ENCODE data around the gene ZNF91.
"Not testable (repeated sequence)": the region's sequence is repeated elsewhere in the genome, so short reads cannot be mapped to it uniquely, and the experiment has no call there.

The ZNF91 gene

DNA sequence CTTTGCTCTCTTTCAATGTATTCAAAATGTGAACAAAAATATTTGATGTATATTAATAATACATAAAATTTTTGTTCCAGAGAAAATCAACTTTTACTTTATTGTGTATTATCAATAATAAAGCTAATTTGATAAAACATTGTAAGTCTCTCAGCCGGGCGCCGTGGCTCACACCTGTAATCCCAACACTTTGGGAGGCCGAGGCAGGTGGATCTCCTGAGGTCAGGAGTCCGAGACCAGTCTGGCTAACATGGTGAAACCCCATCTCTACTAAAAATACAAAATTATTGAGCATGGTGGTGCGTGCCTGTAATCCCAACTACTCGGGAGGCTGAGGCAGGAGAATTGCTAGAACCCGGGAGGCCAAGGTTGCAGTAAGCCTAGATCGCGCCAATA is 449 bp upstream of the ZNF91 start:
- DNase-seq (ENCODE audit: low read depth in 2 of 2, low spot score in 1 of 2): not testable (repeated sequence)

DNA sequence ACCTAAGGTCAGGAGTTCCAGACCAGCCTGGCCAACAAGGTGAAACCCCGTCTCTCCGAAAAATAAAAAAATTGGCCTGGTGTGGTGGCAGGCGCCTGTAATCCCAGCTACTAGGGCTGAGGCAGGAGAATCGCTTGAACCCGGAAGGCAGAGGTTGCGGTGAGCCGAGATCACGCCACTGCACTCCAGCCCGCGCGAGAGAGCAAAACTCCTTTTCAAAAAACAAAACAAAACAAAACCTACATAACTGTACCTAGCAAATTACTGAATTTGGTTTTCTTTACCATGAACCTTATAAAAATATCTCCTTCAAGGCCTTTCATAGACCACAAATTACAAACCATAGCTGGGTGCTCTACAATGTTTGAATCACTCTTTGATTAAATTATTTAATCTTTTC is 760 bp downstream of the ZNF91 start:
- peak in 1 of 2 donors; percentile 14 for DNase-seq (ENCODE audit: low read depth in 2 of 2, low spot score in 1 of 2)

DNA sequence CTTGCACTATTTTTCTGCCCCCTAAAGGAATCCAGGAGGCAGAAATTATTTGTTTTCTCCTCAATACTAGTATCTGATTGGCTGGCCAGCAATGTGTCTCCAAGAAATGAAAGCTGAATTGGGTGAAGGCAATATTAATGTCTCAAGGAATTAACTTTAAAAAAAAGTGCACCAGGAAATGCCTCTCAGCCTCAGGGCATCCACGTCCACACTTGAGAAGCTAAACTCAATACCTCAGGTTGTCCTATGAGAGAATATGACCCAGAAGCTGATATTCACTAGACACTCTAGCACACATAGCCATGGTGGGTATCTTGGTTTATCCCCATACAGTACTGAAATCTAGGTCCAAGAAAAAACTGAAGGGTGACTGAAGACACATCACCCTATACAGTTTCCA is 2.1 kb downstream of the ZNF91 start:
- no peak for DNase-seq (ENCODE audit: low read depth in 2 of 2, low spot score in 1 of 2)

DNA sequence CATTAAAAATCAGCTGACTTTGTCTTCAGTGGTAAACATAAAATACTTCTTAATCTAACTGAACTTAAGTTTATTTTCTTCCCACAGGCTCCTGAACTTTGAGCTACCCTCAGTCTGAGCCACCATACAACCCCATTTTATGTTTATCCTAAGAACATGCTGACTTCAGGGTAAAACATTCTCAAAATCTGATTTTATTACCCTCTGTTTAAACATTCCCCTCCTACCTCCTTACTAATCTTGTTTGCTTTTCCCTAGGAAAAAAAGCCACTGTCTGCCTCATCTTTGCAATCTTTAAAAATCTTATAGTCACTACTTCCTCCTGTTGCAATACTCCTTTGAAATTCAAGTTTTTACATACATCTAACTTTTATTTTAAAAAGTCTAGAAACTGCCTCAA is 4.0 kb downstream of the ZNF91 start:
- no peak for DNase-seq (ENCODE audit: low read depth in 2 of 2, low spot score in 1 of 2)

DNA sequence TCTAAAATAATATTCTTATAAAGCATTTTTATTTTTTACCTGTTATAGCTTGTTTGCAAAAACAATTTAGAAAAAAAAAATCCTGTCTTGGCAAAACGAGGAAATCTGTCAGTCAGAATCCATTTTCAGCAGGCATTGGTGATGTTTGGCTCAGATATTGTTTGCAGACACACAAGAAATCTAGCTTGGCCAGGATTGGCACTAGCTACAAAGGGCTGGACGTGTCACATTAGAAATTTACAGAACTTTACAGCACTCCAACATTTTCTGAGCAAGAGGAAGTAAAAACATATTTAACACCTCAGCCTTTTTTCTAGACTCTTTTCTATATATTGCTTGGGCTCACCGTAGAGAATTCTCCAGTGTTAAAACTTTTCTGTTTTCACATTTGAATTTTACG is 9.9 kb downstream of the ZNF91 start:
- DNase-seq (ENCODE audit: low read depth in 2 of 2, low spot score in 1 of 2): no peak

DNA sequence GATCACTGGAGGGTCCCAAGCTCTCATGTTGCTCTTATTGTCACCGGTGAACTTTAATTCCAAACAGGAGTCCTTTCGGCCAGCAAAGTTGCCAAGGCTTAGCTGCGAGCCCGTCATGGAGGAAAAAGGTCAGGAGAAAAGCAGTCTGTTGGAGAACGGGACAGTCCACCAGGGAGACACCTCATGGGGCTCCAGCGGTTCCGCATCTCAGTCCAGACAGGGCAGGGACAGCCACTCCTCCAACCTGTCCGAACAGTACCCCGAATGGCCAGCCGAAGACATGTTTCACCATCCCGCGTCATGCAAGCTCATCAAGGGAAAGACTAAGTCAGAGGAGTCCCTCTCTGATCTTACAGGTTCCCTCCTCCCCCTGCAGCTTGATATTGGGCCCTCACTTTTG is 10.4 kb downstream of the ZNF91 start:
- no peak for DNase-seq (ENCODE audit: low read depth in 2 of 2, low spot score in 1 of 2)

DNA sequence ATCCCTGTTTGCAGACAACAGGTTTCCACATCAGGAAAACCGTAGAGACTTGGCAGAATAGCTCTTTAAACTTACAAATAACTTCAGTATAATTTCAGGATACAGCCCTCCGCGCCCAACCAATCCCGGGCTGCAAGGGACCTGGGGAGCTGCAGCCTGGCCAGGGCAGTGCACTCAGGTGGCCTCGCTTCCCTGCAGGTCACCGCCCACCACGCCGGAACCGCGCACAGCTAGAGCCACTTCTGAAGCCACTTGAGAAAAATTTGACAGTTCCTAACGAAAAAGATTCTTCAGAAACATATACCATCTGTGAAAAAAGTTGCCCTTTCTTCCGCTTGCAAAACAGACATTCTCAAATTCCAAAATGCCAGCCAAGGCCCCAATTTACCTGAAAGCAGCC is 11.1 kb downstream of the ZNF91 start:
- DNase-seq (ENCODE audit: low read depth in 2 of 2, low spot score in 1 of 2): no peak

DNA sequence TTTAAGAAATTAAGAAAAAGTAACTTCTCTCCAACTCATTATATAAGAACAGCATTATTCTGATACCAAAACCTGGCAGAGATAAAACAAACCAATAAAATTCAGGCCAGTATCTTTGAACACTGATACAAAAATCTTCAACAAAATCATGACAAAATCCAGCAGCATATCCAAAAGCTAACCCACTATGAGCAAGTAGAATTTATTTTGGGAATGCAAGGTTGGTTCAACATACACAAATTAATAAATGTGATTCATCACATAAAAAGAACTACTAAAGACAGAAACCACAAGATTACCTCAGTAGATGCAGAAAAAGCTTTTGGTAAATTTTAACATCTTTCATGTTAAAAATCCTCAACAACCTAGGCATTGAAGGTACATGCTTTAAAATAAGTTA is 12.3 kb downstream of the ZNF91 start:
- no peak for DNase-seq (ENCODE audit: low read depth in 2 of 2, low spot score in 1 of 2)

DNA sequence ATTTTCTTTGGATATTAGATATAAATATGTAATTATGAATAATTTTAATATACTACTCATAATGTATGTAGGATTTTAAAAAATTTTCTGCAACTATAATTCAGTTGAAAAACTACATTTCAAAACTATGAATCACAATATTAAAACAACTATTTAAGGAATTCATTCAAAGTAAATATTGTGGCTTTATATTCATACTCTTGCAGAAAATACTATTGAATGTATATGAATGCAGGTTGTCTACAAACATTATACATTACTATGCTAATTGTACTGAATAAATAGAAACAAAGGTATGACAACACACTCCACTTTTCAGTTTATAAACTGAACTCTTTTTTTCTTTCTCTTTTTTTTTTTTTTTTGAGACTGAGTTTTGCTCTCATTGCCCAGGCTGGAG is 14.2 kb downstream of the ZNF91 start:
- DNase-seq (ENCODE audit: low read depth in 2 of 2, low spot score in 1 of 2): no peak

DNA sequence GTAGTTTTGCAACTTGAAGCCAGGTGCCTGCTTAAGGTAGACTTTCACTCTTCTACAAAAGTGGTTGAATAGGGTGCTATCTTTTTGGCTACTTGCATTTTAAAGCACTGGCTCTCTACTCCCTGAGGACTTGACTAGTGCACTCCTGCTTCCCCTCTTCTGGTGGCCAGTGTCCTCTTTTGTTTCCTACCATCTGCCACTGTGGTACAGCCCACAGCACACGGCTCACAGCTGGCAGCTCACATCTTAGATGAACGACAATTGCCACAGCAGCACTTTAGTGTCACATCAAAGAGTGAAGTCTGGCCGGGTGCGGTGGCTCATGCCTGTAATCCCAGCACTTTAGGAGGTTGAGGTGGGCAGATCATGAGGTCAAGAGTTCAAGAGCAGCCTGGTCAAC is 15.6 kb downstream of the ZNF91 start:
- DNase-seq (ENCODE audit: low read depth in 2 of 2, low spot score in 1 of 2): not testable (repeated sequence)

DNA sequence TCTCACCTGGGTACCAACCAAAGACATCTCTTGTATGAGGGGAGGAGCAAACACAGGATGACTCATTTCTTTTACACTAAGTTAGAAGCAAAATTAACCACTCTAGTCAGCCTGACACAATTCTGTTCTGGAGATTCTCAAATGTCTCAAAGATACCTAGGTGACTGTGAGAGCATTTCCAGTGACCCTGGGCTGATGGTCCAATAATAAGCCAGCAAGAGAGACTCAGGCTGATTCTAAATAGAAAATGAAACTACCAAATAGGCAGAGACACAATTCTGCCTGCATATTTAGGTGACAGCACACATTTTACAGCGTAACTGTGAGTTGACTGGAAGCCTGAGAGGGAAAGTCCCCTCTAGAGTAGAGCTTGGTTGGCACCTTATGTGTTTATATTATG is 16.3 kb downstream of the ZNF91 start:
- DNase-seq (ENCODE audit: low read depth in 2 of 2, low spot score in 1 of 2): no peak

DNA sequence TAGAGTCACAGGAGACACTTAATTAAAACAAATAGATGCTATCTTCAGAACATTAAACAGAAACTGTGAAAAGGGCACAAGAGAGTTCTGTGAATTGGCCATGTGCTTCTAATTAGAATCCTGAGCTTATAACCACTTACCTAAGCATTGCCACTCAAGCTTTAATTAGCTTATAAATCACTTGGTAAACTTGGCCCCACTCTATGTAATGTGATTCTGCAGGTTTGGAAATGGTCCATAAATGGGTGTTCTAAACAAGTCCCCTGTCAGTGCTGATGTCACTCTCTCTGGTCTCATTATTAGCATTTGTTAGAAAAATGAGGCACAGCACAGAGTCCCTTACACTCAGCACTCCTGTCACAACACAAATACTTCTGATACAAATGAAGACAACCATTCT is 18.0 kb downstream of the ZNF91 start:
- DNase-seq (ENCODE audit: low read depth in 2 of 2, low spot score in 1 of 2): no peak

DNA sequence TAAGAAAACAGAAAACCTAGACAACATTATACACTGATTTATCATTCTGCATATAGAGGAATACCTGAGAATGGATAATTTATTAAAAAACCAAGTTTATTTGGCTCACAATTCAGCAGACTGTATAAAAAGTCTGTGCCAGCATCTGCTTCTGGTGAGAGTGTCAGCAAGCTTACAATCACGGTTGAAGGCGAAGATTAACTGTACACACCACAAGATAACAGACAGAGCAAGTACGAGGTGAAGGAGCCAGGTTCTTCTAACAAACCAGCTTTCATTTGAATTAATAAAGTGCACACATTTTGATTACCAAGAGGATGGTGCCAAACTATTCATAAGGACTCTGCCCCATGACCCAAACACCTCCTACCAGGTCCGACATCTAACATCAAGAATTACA is 28.8 kb downstream of the ZNF91 start:
- no peak for DNase-seq (ENCODE audit: low read depth in 2 of 2, low spot score in 1 of 2)

DNA sequence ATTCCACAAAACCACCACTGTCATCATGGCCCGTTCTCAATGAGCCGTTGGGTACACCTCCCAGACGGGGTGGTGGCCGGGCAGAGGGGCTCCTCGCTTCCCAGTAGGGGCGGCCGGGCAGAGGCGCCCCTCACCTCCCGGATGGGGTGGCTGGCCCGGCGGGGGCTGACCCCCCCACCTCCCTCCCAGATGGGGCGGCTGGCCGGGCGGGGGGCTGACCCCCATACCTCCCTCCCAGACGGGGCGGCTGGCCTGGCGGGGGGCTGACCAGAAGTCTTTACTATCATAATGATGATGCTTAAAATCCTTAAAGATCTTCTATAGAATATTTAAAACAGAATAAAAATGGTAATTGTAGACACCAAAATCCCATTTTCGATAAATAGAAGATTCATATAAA is 29.2 kb downstream of the ZNF91 start:
- not testable (repeated sequence) for DNase-seq (ENCODE audit: low read depth in 2 of 2, low spot score in 1 of 2)

DNA sequence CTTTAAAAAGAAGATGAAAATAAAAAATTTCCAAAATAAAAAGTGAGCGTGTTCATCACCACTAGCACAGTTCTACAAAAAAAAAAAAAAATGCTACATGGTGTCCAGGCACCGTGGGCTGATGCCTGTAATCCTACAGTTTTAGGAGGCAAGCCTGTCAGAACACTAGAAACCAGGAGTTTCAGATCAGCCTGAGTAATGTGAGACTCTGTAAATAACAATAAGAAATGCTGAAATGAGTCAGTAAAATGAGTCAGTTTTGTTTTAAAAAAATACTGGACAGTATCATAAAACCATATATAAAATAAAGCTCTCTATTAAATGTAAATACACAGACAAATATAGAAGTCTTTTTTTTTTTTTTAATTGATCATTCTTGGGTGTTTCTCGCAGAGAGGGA is 30.0 kb downstream of the ZNF91 start:
- no peak for DNase-seq (ENCODE audit: low read depth in 2 of 2, low spot score in 1 of 2)

DNA sequence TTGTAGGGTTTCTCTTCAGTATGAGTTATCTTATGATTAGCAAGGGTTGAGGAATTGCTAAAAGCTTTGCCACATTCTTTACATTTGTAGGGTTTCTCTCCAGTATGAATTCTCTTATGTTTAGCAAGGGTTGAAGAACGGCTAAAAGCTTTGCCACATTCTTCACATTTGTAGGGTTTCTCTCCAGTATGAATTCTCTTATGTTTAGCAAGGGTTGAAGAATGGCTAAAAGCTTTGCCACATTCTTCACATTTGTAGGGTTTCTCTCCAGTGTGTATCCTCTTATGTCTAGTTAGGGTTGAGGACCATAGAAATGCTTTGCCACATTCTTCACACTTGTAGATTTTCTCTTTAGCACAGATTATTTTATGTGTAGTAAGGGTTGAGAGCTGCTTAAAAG is 33.4 kb downstream of the ZNF91 start:
- not testable (repeated sequence) for DNase-seq (ENCODE audit: low read depth in 2 of 2, low spot score in 1 of 2)

DNA sequence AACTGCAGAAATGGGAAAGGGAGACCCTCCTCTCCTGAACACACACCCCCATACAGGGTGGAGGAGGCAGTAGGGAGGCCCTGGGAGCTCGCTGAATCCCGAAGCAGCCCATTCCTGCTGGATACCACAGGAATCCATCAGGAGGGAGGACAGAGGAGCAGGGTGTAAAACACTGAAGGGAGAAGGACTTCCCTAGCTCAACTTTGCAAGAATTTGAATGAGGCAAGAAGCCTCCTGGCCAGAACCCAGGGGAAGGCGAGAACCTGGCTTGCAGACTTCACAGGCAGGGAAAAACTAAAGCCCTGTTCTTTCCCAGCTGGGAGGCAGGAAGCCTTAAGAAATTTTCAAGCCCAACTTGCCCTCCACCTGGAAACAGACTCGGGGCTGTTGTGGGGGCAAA is 43.5 kb downstream of the ZNF91 start:
- DNase-seq (ENCODE audit: low read depth in 2 of 2, low spot score in 1 of 2): no peak

DNA sequence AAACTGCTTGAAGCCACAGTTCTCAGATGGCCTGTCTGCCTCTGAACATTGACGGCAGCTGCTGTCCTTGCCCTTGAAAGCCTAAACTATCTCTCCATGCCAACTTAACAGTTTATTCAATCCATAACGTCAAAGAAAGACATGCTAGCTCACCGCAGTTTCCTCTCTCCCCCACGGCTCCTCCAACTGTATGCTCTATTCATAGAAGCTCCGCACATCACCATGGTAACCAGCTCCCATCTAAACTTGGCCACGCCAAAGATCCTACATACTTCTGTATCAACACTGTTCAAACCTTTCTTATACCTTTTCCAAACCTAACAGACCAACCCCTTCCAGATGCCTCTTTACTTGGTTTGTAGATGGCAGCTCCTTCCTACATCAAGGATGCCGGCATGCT is 48.6 kb downstream of the ZNF91 start:
- DNase-seq (ENCODE audit: low read depth in 2 of 2, low spot score in 1 of 2): no peak

DNA sequence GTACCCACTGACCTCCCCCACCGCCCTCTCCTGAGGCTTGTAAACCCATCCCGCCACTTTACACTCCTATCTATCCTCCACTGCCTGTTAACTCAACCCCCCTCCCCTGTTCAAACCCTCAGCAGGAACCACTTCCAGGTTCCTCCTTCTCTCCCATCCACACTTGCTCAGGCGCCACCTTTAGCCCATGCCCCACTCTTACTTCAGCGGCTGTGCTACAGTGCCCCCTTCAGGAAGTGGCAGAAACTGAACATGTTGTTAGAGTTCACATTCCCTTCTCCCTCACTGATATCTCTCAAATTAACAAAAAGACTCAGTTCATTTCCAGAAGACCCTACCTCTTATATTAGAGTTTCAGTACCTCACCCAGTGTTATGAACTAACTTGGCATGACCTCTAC is 49.4 kb downstream of the ZNF91 start:
- DNase-seq (ENCODE audit: low read depth in 2 of 2, low spot score in 1 of 2): no peak

DNA sequence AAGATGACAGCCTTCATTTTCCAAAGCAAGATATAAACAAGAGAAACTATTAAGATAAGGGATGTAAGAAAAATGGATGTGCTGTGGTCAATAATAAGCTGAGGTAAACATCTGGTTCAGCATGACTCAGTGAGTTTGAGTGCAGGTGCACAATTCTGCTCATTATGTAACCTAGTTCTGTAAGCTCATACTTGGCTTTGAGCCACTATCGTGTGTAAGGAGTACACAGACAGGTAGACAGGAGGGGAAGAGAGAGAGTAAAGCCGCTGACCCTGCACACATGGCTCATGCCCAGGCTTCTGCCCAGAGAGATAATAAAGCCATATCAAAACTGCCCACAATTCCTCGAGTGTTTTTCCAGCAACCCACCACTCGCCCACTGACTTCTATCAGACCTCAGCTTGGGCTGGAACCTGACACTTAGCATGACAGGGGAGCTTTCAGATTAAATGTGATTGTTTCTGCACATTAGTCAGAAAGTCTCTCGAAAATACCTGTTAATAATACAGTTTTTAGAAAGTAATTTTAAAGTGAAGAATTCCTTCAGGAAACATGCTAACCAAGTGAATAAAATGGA is 51.7 kb downstream of the ZNF91 start:
- DNase-seq (ENCODE audit: low read depth in 2 of 2, low spot score in 1 of 2): no peak

DNA sequence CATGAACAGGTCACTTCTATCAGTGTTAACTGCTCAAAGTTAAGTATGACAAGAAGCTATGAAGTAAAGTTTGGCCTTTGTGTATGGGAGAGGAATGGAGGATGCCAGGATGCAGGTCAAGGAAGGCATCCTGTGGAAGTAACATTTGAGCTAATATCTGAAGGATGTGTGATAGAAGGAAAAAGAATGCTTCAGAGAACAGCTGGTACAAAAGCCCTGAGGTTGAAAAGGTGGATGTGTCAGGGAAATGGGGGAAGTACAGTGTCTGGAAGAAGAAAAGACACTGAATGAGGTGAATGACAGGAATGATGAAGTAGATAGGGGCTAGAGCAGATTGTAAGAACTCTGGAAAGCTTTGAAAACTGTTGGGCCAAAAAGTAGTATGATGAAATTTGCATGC is 67.1 kb downstream of the ZNF91 start:
- DNase-seq (ENCODE audit: low read depth in 2 of 2, low spot score in 1 of 2): no peak

DNA sequence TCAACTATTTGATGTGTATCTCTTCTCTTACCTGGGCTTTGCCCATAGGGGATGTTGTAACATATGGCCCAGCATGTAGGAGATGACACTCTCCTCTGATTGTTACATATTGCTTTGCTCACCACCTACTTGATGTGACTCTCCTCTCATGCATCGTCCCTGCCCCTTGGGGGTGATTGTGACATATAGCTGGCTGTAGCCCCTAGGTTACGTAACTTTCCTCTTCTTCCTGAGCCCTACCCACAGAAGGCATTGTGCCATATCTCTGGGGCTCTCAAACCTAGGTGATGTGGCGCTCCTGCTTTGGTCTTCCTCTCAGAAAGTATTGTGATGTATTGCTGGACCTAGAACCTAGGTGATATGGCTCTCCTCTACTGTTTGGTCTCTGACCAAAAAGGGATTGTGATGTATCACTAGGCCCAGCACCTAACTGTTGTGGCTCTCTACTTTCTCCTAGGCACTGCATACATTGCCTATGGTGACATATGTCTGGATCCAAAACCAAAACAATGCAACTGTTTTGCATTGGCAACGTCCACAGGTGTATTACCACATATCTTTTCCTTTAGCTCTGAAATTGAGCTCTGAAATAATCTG is 73.2 kb downstream of the ZNF91 start:
- DNase-seq (ENCODE audit: low read depth in 2 of 2, low spot score in 1 of 2): no peak

DNA sequence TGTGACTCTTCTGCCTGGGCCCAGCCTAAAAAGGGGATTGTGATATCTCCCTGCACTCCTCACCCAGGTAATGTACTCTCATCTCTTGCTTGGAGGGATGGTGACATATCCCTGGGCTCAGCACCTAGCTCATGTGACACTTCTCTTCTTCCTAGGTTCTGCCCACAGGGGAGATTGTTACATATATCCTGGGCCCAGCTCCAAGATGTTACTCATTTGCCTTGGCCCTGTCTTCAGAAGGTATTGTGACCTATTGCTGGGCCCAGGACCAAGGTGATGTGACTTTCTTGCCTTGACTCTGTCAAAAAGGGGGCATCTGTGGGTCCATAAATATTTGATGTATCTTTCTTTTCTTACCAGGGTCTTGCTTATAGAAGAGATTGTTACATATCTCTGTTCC is 73.9 kb downstream of the ZNF91 start:
- not testable (repeated sequence) for DNase-seq (ENCODE audit: low read depth in 2 of 2, low spot score in 1 of 2)

DNA sequence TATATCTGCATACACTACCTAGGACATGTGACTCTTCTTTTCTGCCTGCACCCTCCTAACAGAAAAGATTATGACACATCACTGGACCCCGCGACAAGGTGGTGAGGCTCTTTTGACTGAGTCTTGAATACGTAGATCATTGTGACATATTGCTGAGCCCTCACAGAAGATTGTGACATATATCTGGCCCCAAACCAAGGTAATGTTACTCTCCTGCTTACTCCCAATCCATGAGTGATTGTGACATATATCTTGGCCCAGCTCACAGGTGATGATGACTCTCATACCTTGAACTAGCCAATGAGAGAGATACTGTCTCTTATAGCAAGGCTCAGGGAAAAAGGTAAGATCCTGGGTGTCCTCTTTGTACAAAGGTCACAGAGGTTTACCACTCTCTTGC is 75.7 kb downstream of the ZNF91 start:
- not testable (repeated sequence) for DNase-seq (ENCODE audit: low read depth in 2 of 2, low spot score in 1 of 2)
